Measurements from ENCODE around the gene PTPN2. TPM values are rescaled to one million over a fixed set of nuclear protein-coding genes. Genes with fewer than 3 reads are reported as not detected.

The PTPN2 gene
- total and polyA plus RNA-seq, 3 experiments from 2014 or later = 52.6 to 91.9 (median 60.3) TPM

DNA sequence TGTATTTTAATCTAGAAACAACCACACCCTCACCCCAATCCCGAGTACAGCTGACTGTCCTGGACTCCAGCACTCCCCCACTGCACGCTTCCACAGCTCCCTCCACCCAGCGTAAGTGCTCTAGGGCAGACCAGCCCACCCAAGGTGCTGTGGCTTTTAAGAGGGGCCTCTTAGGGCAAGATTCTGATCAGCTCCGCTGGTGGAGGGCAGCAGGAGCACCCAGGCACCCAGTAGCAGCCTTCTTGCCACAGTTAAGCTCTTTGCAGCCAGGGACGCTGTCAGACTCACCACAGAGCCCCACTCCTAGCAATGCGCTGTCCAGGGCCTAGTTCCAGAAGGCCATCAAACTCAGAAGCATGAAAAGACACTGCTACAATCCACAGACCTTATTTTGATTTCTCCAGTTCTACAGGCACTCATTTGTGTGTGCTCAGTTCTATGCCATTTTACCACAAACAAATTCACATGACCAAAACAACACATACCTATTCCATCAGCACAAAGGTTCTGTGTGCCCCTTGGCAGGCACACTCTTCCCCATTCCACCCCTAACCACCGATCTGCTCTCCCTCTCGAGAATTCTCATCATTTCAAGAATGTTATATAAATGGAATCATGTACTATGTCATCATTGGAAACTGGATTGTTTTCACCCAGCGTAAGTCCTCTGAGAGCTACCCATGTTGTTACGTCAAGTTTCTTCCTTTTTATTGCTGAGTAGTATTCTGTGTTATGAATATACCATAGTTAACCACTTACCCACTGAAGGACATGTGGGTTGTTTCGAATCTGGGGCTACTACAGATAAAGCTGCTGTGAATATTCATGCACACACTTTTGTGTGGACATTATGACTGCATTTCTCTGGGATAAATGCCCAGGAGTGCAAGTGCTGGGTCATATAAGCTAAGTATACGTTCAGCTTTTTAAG, 40.4 kb downstream of the PTPN2 start:
- no peak for DNase-seq
- Histone ChIP-seq H3K4me3 (ENCODE audit: low read length) (no peak overlapping the region), H3K9me3 (ENCODE audit: low read length) (no peaks in the 10 kb centered on the region), H3K36me3 (ENCODE audit: insufficient read depth, low read length) (no peaks in the 10 kb centered on the region), H3K27me3 (ENCODE audit: insufficient read depth, low read length, poor library complexity, severe bottlenecking) (no peaks in the 10 kb centered on the region), H3K27ac (ENCODE audit: low read depth, low read length) (no peak overlapping the region), H3K4me1 (ENCODE audit: insufficient read depth, low read length) (peaks cover 43% of the 10 kb centered on the region)
- Mint-ChIP-seq H3K36me3 (peaks cover 0 to 15% (median 8%) of the 10 kb centered on the region in 3 donors), H3K9me3 (no peaks in the 10 kb centered on the region), H3K4me3 (no peak overlapping the region), H3K4me1 (peaks cover 65 to 85% (median 83%) of the 10 kb centered on the region in 3 donors), H3K27ac (peak overlapping the region; percentile 21 to 95 (median 68)), H3K27me3 (no peaks in the 10 kb centered on the region)
- ChIA-PET CTCF (interaction anchor here (0.9 kb wide), 1 partner anchor 10 kb away, joined by 3 read pairs; no protein-coding TSS in a partner anchor), POLR2A (no interaction called here)

DNA sequence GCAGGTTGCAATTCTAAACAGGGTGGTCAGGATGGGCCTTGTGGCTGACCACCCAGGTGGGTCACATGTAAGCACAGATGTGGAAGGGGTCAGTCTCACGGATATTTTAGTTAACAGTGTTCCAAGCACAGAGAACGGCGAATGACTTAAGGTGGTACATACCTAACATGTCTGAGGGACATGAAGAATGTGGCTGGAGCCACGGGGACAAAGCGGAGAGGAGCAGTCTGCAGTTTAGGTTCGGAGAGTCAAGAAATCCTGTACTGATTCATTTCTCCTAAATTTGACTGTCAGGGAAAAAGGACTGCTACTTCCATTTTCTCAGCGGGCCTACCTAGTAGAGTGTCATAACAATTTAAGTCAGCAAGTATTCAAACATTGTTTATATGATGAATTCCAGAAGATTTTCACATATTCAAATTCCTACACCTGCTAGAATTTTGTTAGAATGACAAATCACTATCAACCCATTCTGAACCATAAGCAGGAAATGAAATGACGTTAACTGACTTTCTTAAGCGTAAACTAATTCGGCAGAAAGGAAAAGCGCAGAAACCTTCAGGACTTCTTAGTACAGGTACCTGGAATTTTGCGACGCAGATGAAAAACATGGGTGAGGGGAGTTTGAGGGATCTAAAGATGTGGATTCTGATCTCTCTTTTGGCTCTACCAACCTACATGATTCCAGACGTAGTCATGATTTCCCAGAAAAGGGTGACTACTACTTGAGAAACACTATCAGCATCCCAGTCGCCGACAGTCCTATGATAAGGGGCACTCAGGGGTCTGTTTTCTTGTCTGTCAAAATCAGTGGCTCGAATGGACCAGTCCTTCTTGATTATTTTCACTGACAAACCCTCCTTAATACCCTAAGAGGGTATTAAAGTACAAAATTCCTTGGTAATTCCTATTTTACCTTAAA, 41.3 kb downstream of the PTPN2 start:
- DNase-seq = no peak
- Histone ChIP-seq H3K27me3 (ENCODE audit: insufficient read depth, low read length, poor library complexity, severe bottlenecking) (no peaks in the 10 kb centered on the region), H3K4me1 (ENCODE audit: insufficient read depth, low read length) (peaks cover 52% of the 10 kb centered on the region), H3K27ac (ENCODE audit: low read depth, low read length) (no peak overlapping the region), H3K9me3 (ENCODE audit: low read length) (no peaks in the 10 kb centered on the region), H3K4me3 (ENCODE audit: low read length) (no peak overlapping the region), H3K36me3 (ENCODE audit: insufficient read depth, low read length) (no peaks in the 10 kb centered on the region)
- ChIA-PET CTCF (no interaction called here), POLR2A (no interaction called here)
- H3K4me1 Mint-ChIP-seq = peaks cover 71 to 90% (median 87%) of the 10 kb centered on the region in 3 donors
- peaks cover 0 to 9% (median 6%) of the 10 kb centered on the region in 3 donors for H3K36me3 Mint-ChIP-seq
- peak overlapping the region in 1 of 7 donors; percentile 18 for H3K4me3 Mint-ChIP-seq
- no peaks in the 10 kb centered on the region for H3K9me3 Mint-ChIP-seq
- H3K27me3 Mint-ChIP-seq = no peaks in the 10 kb centered on the region
- peak overlapping the region; percentile 23 to 95 (median 76) for H3K27ac Mint-ChIP-seq

DNA sequence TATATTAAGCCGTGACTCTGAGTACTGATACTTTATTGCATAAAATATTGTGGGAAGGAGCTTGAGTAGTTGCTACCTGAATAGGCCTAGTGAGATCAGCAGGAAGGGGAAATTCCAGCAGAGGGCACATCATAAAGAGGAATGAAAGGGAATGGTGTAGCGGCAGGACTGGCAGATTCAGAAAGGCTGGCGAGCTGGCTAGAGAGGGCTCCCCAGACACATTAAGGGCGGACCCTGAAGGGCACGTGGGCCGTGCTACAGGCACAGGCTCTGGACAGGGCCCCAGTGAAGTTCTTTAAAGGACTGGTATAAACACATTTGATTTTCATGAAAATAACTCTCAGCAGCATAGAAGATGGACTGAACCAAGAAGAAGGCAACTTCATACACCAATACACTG, 43.0 kb downstream of the PTPN2 start:
- POLR2A ChIA-PET = no interaction called here

DNA sequence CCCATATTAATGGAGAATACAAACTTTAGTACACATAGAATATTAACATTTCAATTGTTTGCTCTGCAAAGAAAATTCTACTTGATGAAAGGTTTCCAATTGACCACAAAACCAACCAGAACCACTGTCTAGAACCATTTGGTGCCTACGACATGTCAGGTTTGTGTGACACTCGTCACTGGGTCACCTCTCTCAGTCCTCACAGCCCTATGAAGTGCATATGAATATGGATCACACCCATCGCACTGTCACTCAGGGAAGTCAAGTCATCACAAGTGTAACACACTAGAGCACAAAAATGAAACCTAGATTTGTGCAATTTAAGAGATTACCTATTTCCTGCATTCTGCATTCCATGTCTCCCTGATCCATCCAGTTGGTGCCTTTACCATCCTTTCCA, 43.7 kb downstream of the PTPN2 start:
- H3K36me3 ChIP-seq (ENCODE audit: insufficient read depth, low read length) = no peaks in the 10 kb centered on the region
- no peaks in the 10 kb centered on the region for H3K9me3 ChIP-seq (ENCODE audit: low read length)
- H3K4me3 ChIP-seq (ENCODE audit: low read length) = peak overlapping the region; percentile 15
- ChIA-PET CTCF (interaction anchor here (1.0 to 1.6 kb wide), 2 partner anchors 13 to 53 kb away, joined by 3 read pairs; no protein-coding TSS in a partner anchor), POLR2A (interaction anchor here (1.5 kb wide), 1 partner anchor 43 kb away, joined by 10 read pairs; the partner anchor contains the start of gene PTPN2)
- Mint-ChIP-seq H3K36me3 (peaks cover 0 to 14% (median 10%) of the 10 kb centered on the region in 3 donors), H3K27ac (peak overlapping the region; percentile 85 to 96 (median 92)), H3K9me3 (no peaks in the 10 kb centered on the region), H3K27me3 (no peaks in the 10 kb centered on the region), H3K4me3 (peak overlapping the region; percentile 72 to 87 (median 80)), H3K4me1 (peaks cover 69 to 89% (median 83%) of the 10 kb centered on the region in 3 donors)
- no peaks in the 10 kb centered on the region for H3K27me3 ChIP-seq (ENCODE audit: insufficient read depth, low read length, poor library complexity, severe bottlenecking)
- peak in 1 of 5 donors; percentile 17 for DNase-seq
- H3K27ac ChIP-seq (ENCODE audit: low read depth, low read length) = peak overlapping the region; percentile 14
- H3K4me1 ChIP-seq (ENCODE audit: insufficient read depth, low read length) = peaks cover 55% of the 10 kb centered on the region

More for the DNA sequence above, 43.0 kb downstream of the PTPN2 start:
- CTCF ChIA-PET = interaction anchor here (1.6 kb wide), 1 partner anchor 12 kb away, joined by 3 read pairs; no protein-coding TSS in a partner anchor
- Histone ChIP-seq H3K9me3 (ENCODE audit: low read length) (no peaks in the 10 kb centered on the region), H3K36me3 (ENCODE audit: insufficient read depth, low read length) (no peaks in the 10 kb centered on the region), H3K4me1 (ENCODE audit: insufficient read depth, low read length) (peaks cover 57% of the 10 kb centered on the region), H3K27ac (ENCODE audit: low read depth, low read length) (no peak overlapping the region), H3K4me3 (ENCODE audit: low read length) (no peak overlapping the region), H3K27me3 (ENCODE audit: insufficient read depth, low read length, poor library complexity, severe bottlenecking) (no peaks in the 10 kb centered on the region)
- Mint-ChIP-seq H3K36me3 (peaks cover 0 to 9% (median 5%) of the 10 kb centered on the region in 3 donors), H3K27me3 (no peaks in the 10 kb centered on the region), H3K9me3 (no peaks in the 10 kb centered on the region), H3K4me3 (peak overlapping the region in 5 of 7 donors; percentile 1 to 81 (median 78)), H3K27ac (peak overlapping the region; percentile 85 to 96 (median 92)), H3K4me1 (peaks cover 73 to 93% (median 89%) of the 10 kb centered on the region in 3 donors)
- no peak for DNase-seq

DNA sequence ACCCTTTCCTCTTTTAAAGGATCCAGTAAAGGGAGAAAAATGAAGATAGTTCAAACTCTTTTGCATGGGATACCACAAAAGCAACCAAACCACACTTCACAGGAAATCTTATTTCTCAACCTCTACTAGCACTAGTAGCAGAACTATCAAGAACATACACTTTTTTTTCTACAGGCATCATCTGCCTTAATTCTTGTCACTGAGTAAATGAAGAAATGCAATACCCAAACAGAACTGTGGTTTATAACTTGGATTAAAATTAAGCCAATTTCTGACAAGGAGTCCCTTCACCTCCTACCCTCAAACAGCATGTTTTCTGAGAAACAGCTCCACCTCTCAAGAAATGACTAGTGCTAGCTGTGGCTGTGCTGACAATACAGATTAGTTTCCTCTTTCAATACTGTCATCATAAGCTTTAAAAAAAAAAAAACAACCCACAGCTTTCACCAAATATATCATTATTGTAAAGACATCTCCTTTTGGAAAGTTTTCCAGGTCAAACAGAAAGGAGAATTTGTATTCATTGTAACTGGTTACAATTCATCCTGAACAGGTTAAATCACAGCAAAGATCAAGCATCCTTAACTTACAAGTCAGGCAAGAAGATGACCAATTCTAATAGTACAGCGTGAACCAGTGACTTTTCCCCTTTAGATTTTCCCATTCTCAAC, 44.4 kb downstream of the PTPN2 start:
- POLR2A ChIA-PET = interaction anchor here (0.5 to 1.5 kb wide), 2 partner anchors 44 to 123 kb away, joined by 3 to 10 read pairs; partner anchors contain the start of gene PTPN2

DNA sequence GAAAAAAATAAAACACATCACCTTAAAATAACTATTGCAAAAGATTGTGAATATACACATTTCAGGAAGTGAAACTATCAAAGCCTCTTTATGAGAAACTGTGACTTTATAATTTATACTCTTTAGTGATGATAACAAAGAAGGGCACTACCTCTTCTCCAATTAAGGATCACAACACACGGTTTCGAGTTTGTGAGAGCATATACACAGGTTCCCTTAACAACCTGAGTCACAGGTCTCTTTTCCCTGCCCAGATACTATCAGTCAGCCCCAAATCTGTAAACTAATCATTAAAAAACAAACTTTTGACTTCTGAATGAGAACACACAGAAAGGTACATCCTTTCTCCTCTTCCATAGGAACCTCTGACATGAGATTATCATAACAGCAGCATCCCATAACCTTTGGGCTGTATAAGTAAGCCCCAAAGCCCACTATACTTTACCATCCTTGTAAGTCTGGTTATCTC, 44.9 kb downstream of the PTPN2 start:
- Histone ChIP-seq H3K4me3 (ENCODE audit: low read length) (peak overlapping the region; percentile 13), H3K4me1 (ENCODE audit: insufficient read depth, low read length) (peaks cover 42% of the 10 kb centered on the region), H3K36me3 (ENCODE audit: insufficient read depth, low read length) (no peaks in the 10 kb centered on the region), H3K9me3 (ENCODE audit: low read length) (no peaks in the 10 kb centered on the region), H3K27ac (ENCODE audit: low read depth, low read length) (peak overlapping the region; percentile 51), H3K27me3 (ENCODE audit: insufficient read depth, low read length, poor library complexity, severe bottlenecking) (no peaks in the 10 kb centered on the region)
- Mint-ChIP-seq H3K36me3 (peaks cover 0 to 22% (median 12%) of the 10 kb centered on the region in 3 donors), H3K4me3 (peak overlapping the region; percentile 72 to 87 (median 80)), H3K9me3 (no peaks in the 10 kb centered on the region), H3K27me3 (no peaks in the 10 kb centered on the region), H3K27ac (peak overlapping the region; percentile 21 to 96 (median 92)), H3K4me1 (peaks cover 56 to 76% (median 70%) of the 10 kb centered on the region in 3 donors)
- POLR2A ChIA-PET = interaction anchor here (0.5 to 1.5 kb wide), 2 partner anchors 44 to 124 kb away, joined by 3 to 10 read pairs; partner anchors contain the start of gene PTPN2
- CTCF ChIA-PET = interaction anchor here (0.7 to 1.0 kb wide), 2 partner anchors 45 to 55 kb away, joined by 3 read pairs; partner anchors contain the start of gene PTPN2
- peak in 1 of 5 donors; percentile 35 for DNase-seq

More for the DNA sequence above, 44.4 kb downstream of the PTPN2 start:
- Histone ChIP-seq H3K4me1 (ENCODE audit: insufficient read depth, low read length) (peaks cover 48% of the 10 kb centered on the region), H3K4me3 (ENCODE audit: low read length) (peak overlapping the region; percentile 15), H3K27ac (ENCODE audit: low read depth, low read length) (peak overlapping the region; percentile 51), H3K9me3 (ENCODE audit: low read length) (no peaks in the 10 kb centered on the region), H3K36me3 (ENCODE audit: insufficient read depth, low read length) (no peaks in the 10 kb centered on the region), H3K27me3 (ENCODE audit: insufficient read depth, low read length, poor library complexity, severe bottlenecking) (no peaks in the 10 kb centered on the region)
- peaks cover 0 to 19% (median 10%) of the 10 kb centered on the region in 3 donors for H3K36me3 Mint-ChIP-seq
- peak overlapping the region; percentile 85 to 96 (median 92) for H3K27ac Mint-ChIP-seq
- DNase-seq = peak in 2 of 5 donors; percentile 19 to 62
- H3K4me1 Mint-ChIP-seq = peaks cover 61 to 82% (median 76%) of the 10 kb centered on the region in 3 donors
- peak overlapping the region; percentile 72 to 87 (median 80) for H3K4me3 Mint-ChIP-seq
- H3K27me3 Mint-ChIP-seq = no peaks in the 10 kb centered on the region
- H3K9me3 Mint-ChIP-seq = no peaks in the 10 kb centered on the region
- CTCF ChIA-PET = interaction anchor here (0.7 to 1.6 kb wide), 3 partner anchors 13 to 54 kb away, joined by 3 read pairs; partner anchors contain the start of gene PTPN2

DNA sequence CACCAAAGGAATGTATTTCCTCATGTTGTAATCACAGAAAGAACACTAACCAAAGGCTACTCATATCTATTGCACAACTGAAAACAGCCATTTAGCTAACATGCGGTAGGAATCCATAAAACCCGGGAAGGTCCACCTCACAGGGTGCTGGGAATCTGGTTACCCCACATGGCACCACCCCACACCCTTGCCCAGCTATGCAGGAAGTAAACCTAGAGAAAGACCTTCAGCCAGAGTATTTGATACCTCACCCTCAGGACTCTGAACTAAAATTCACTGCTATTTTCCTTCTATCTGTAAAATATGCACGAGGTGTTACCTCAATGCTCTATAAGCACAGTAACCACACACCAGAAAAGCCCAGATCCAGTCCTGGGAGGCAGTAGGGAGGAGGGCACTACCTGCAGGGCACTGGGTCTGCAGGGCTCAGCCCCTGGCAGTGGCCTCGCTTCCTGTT, 45.8 kb downstream of the PTPN2 start:
- no peaks in the 10 kb centered on the region for H3K9me3 Mint-ChIP-seq
- ChIA-PET POLR2A (no interaction called here), CTCF (no interaction called here)
- Histone ChIP-seq H3K9me3 (ENCODE audit: low read length) (no peaks in the 10 kb centered on the region), H3K4me1 (ENCODE audit: insufficient read depth, low read length) (peaks cover 39% of the 10 kb centered on the region), H3K4me3 (ENCODE audit: low read length) (peak overlapping the region; percentile 11), H3K36me3 (ENCODE audit: insufficient read depth, low read length) (peaks cover 6% of the 10 kb centered on the region), H3K27ac (ENCODE audit: low read depth, low read length) (no peak overlapping the region), H3K27me3 (ENCODE audit: insufficient read depth, low read length, poor library complexity, severe bottlenecking) (no peaks in the 10 kb centered on the region)
- H3K27me3 Mint-ChIP-seq = no peaks in the 10 kb centered on the region
- peak overlapping the region; percentile 58 to 96 (median 90) for H3K27ac Mint-ChIP-seq
- no peak for DNase-seq
- H3K4me3 Mint-ChIP-seq = peak overlapping the region; percentile 47 to 89 (median 77)
- peaks cover 52 to 76% (median 70%) of the 10 kb centered on the region in 3 donors for H3K4me1 Mint-ChIP-seq
- peaks cover 6 to 28% (median 18%) of the 10 kb centered on the region in 3 donors for H3K36me3 Mint-ChIP-seq

All from CD8-positive, alpha-beta memory T cell (primary cell).